Ishikawa (cell line): ENCODE measurements around the gene KCTD3.

Source experiments
- EGR1 ChIP-seq: IDR thresholded peaks from 2 replicates; pipeline ENCODE4 v1.6.1; 2012
- NFIC ChIP-seq: IDR thresholded peaks from 2 replicates; pipeline ENCODE4 v1.6.1; 2012
- RAD21 ChIP-seq: IDR thresholded peaks from 2 replicates; pipeline ENCODE4 v1.6.1; 2012; ENCODE audit warnings: low read depth
- TEAD4 ChIP-seq: IDR thresholded peaks from 2 replicates; pipeline ENCODE4 v1.6.1; 2012
- USF1 ChIP-seq: IDR thresholded peaks from 2 replicates; pipeline ENCODE4 v1.6.1; 2012

GRCh38 chr1:215583185-215583749 is 16.2 kb downstream of the KCTD3 start:
- TF ChIP-seq NFIC (no peak), TEAD4 (peak; percentile 90), RAD21 (no peak), USF1 (no peak), EGR1 (no peak)
